ENCODE measurements around the gene SOX8. TPM values are rescaled to one million over a fixed set of nuclear protein-coding genes. Genes with fewer than 3 reads are reported as not detected.
"Not testable (repeated sequence)": the region's sequence is repeated elsewhere in the genome, so short reads cannot be mapped to it uniquely, and the experiment has no call there.

Gene SOX8
- total RNA-seq (2014; rRNA removed; shearing (Covaris generic); ENCODE audit: low replicate concordance) = 0.14 and 0.54 TPM in 2 replicates

- DNase-seq (ENCODE audit: low read depth) = no peak
- in situ Hi-C loops (cut with HindIII; ENCODE audit: low pct_unique_long_range_greater_than_20kb, low sequenced_read_pairs) = loop anchor here (25.0 kb wide), 1 partner anchor 156 kb away; no protein-coding TSS in a partner anchor
Observed at GRCh38 chr16:981695-982144, at the start of gene SOX8. Gene SOX8, plus strand, starts transcription at chr16:981770. Its CDS starts 153 bp downstream, at chr16:981923.

GRCh38 chr16:932831-933330 is 48.7 kb upstream of the SOX8 start:
- no peak for DNase-seq (ENCODE audit: low read depth)
- in situ Hi-C loops (cut with HindIII; ENCODE audit: low pct_unique_long_range_greater_than_20kb, low sequenced_read_pairs) = no loop called here

GRCh38 chr16:933581-933980 is 48.0 kb upstream of the SOX8 start:
- no peak for DNase-seq (ENCODE audit: low read depth)
- in situ Hi-C loops (cut with HindIII; ENCODE audit: low pct_unique_long_range_greater_than_20kb, low sequenced_read_pairs) = no loop called here

GRCh38 chr16:934178-934577 is 47.4 kb upstream of the SOX8 start:
- in situ Hi-C loops (cut with HindIII; ENCODE audit: low pct_unique_long_range_greater_than_20kb, low sequenced_read_pairs) = no loop called here
- DNase-seq (ENCODE audit: low read depth) = no peak

- DNase-seq (ENCODE audit: low read depth) = no peak
- in situ Hi-C loops (cut with HindIII; ENCODE audit: low pct_unique_long_range_greater_than_20kb, low sequenced_read_pairs) = loop anchor here (5.0 kb wide), 1 partner anchor 42 kb away; no protein-coding TSS in a partner anchor
Observed at GRCh38 chr16:935684-936083, 45.9 kb upstream of the SOX8 start.

GRCh38 chr16:937311-937710 is 44.3 kb upstream of the SOX8 start:
- in situ Hi-C loops (cut with HindIII; ENCODE audit: low pct_unique_long_range_greater_than_20kb, low sequenced_read_pairs) = loop anchor here (5.0 kb wide), 1 partner anchor 40 kb away; no protein-coding TSS in a partner anchor

GRCh38 chr16:937723-938122 is 43.8 kb upstream of the SOX8 start:
- in situ Hi-C loops (cut with HindIII; ENCODE audit: low pct_unique_long_range_greater_than_20kb, low sequenced_read_pairs) = loop anchor here (5.0 kb wide), 1 partner anchor 40 kb away; no protein-coding TSS in a partner anchor
- no peak for DNase-seq (ENCODE audit: low read depth)

More at GRCh38 chr16:937311-937710, 44.3 kb upstream of the SOX8 start:
- DNase-seq (ENCODE audit: low read depth) = no peak

GRCh38 chr16:938136-938535 is 43.4 kb upstream of the SOX8 start:
- in situ Hi-C loops (cut with HindIII; ENCODE audit: low pct_unique_long_range_greater_than_20kb, low sequenced_read_pairs) = loop anchor here (5.0 kb wide), 1 partner anchor 39 kb away; no protein-coding TSS in a partner anchor
- DNase-seq (ENCODE audit: low read depth) = no peak

GRCh38 chr16:938752-939151 is 42.8 kb upstream of the SOX8 start:
- DNase-seq (ENCODE audit: low read depth) = no peak
- in situ Hi-C loops (cut with HindIII; ENCODE audit: low pct_unique_long_range_greater_than_20kb, low sequenced_read_pairs) = loop anchor here (5.0 kb wide), 1 partner anchor 39 kb away; no protein-coding TSS in a partner anchor

- no peak for DNase-seq (ENCODE audit: low read depth)
- in situ Hi-C loops (cut with HindIII; ENCODE audit: low pct_unique_long_range_greater_than_20kb, low sequenced_read_pairs) = loop anchor here (5.0 kb wide), 1 partner anchor 38 kb away; no protein-coding TSS in a partner anchor
Observed at GRCh38 chr16:939311-939710, 42.3 kb upstream of the SOX8 start.

GRCh38 chr16:939941-940340 is 41.6 kb upstream of the SOX8 start:
- in situ Hi-C loops (cut with HindIII; ENCODE audit: low pct_unique_long_range_greater_than_20kb, low sequenced_read_pairs) = loop anchor here (5.0 kb wide), 1 partner anchor 37 kb away; no protein-coding TSS in a partner anchor
- no peak for DNase-seq (ENCODE audit: low read depth)

- no peak for DNase-seq (ENCODE audit: low read depth)
- in situ Hi-C loops (cut with HindIII; ENCODE audit: low pct_unique_long_range_greater_than_20kb, low sequenced_read_pairs) = no loop called here
Observed at GRCh38 chr16:942436-943060, 39.0 kb upstream of the SOX8 start.

- no peak for DNase-seq (ENCODE audit: low read depth)
- in situ Hi-C loops (cut with HindIII; ENCODE audit: low pct_unique_long_range_greater_than_20kb, low sequenced_read_pairs) = no loop called here
Observed at GRCh38 chr16:943971-944370, 37.6 kb upstream of the SOX8 start.

- no peak for DNase-seq (ENCODE audit: low read depth)
- in situ Hi-C loops (cut with HindIII; ENCODE audit: low pct_unique_long_range_greater_than_20kb, low sequenced_read_pairs) = no loop called here
Observed at GRCh38 chr16:945271-946047, 36.1 kb upstream of the SOX8 start.

- DNase-seq (ENCODE audit: low read depth) = no peak
- in situ Hi-C loops (cut with HindIII; ENCODE audit: low pct_unique_long_range_greater_than_20kb, low sequenced_read_pairs) = no loop called here
Observed at GRCh38 chr16:946048-946395, 35.5 kb upstream of the SOX8 start.

GRCh38 chr16:947255-947921 is 34.2 kb upstream of the SOX8 start:
- in situ Hi-C loops (cut with HindIII; ENCODE audit: low pct_unique_long_range_greater_than_20kb, low sequenced_read_pairs) = no loop called here
- DNase-seq (ENCODE audit: low read depth) = no peak

- in situ Hi-C loops (cut with HindIII; ENCODE audit: low pct_unique_long_range_greater_than_20kb, low sequenced_read_pairs); DNase-seq (ENCODE audit: low read depth): not testable (repeated sequence)
Observed at GRCh38 chr16:947922-948303, 33.7 kb upstream of the SOX8 start.

- DNase-seq (ENCODE audit: low read depth); in situ Hi-C loops (cut with HindIII; ENCODE audit: low pct_unique_long_range_greater_than_20kb, low sequenced_read_pairs): not testable (repeated sequence)
Observed at GRCh38 chr16:948767-949166, 32.8 kb upstream of the SOX8 start.
